Lower lobe of right lung (tissue), 2 donors: ENCODE data around the gene FRMPD2. TPM values are rescaled to one million over a fixed set of nuclear protein-coding genes. Genes with fewer than 3 reads are reported as not detected.

Source experiments
- ATAC-seq, 2 donors: fragments of 200-7000 bp; cut with Tn5 transposase; one replicate each; pipeline ENCODE4 v1.9.1; 2020 to 2022; ENCODE audit warnings: mild to moderate bottlenecking in 2 of 2, moderate library complexity in 2 of 2
- DNase-seq: peaks from one replicate; pipeline ENCODE4 v3.0.0-alpha.2; 2020
- H3K27ac ChIP-seq: fragments of 200-600 bp; one replicate; pipeline ENCODE4 v1.8.0; 2022
- H3K27me3 ChIP-seq: fragments of 200-600 bp; one replicate; pipeline ENCODE4 v1.8.0; 2022; ENCODE audit warnings: low read depth
- H3K36me3 ChIP-seq: fragments of 200-600 bp; one replicate; pipeline ENCODE4 v1.8.0; 2022; ENCODE audit warnings: mild to moderate bottlenecking
- H3K4me1 ChIP-seq: fragments of 200-600 bp; one replicate; pipeline ENCODE4 v1.8.0; 2022
- H3K4me3 ChIP-seq: fragments of 200-600 bp; one replicate; pipeline ENCODE4 v1.8.0; 2022; ENCODE audit warnings: mild to moderate bottlenecking
- H3K9me3 ChIP-seq: fragments of 200-600 bp; one replicate; pipeline ENCODE4 v1.8.0; 2022
- CTCF ChIP-seq: fragments of 200-600 bp; IDR thresholded peaks from one replicate; pipeline ENCODE4 v1.8.0; 2022; ENCODE audit warnings: antibody characterized with exemption, mild to moderate bottlenecking
- intact Hi-C: fragments of 100-400 bp; cut with DNase I; formaldehyde crosslinking; loops from one replicate; pipeline ENCODE4 v1.11.0; 2022
- total RNA-seq: library from RNA; stranded (reverse); fragmentation: NEBNext Ultra II Directional; extraction: Animal tissue kit (Norgen Biotek cat#: 25700); gene quantifications from one replicate; pipeline ENCODE4 v1.2.1, GENCODE V29; 2021
- donor health status: DM: no; HTN: yes; CAD: no; lungs with severe emphysema.

FRMPD2 gene
- total RNA-seq, 1 donor from 2014 or later, result 5.3 TPM

- ATAC-seq (peak in 1 of 2 donors; percentile 10), DNase-seq (no peak)
- no peak overlapping the region for H3K27ac ChIP-seq
- no peak overlapping the region for H3K4me3 ChIP-seq
- intact Hi-C loops, result no loop called here
- no peaks in the 10 kb centered on the region for H3K9me3 ChIP-seq
- no peaks in the 10 kb centered on the region for H3K4me1 ChIP-seq
- H3K27me3 ChIP-seq, result no peaks in the 10 kb centered on the region
- no peaks in the 10 kb centered on the region for H3K36me3 ChIP-seq
- TF ChIP-seq CTCF, result no peak
Measured at GRCh38 chr10:48235501-48235900, 39.0 kb downstream of the FRMPD2 start.

- intact Hi-C loops, result no loop called here
- no peaks in the 10 kb centered on the region for H3K9me3 ChIP-seq
- no peaks in the 10 kb centered on the region for H3K27me3 ChIP-seq
- no peaks in the 10 kb centered on the region for H3K4me1 ChIP-seq
- DNase-seq, result no peak
- H3K27ac ChIP-seq, result no peak overlapping the region
- H3K4me3 ChIP-seq, result no peak overlapping the region
- no peaks in the 10 kb centered on the region for H3K36me3 ChIP-seq
- TF ChIP-seq CTCF, result no peak
- ATAC-seq, result no peak
Measured at GRCh38 chr10:48234787-48235186, 39.7 kb downstream of the FRMPD2 start.

- no peak for ATAC-seq
- H3K36me3 ChIP-seq, result no peaks in the 10 kb centered on the region
- H3K9me3 ChIP-seq, result no peaks in the 10 kb centered on the region
- DNase-seq, result no peak
- no peaks in the 10 kb centered on the region for H3K27me3 ChIP-seq
- H3K4me3 ChIP-seq, result no peak overlapping the region
- H3K4me1 ChIP-seq, result no peaks in the 10 kb centered on the region
- no peak overlapping the region for H3K27ac ChIP-seq
- intact Hi-C loops, result no loop called here
- TF ChIP-seq CTCF, result no peak
Measured at GRCh38 chr10:48234295-48234694, 40.2 kb downstream of the FRMPD2 start.

- Histone ChIP-seq H3K9me3 (no peaks in the 10 kb centered on the region), H3K27ac (no peak overlapping the region), H3K36me3 (no peaks in the 10 kb centered on the region), H3K4me3 (no peak overlapping the region), H3K27me3 (no peaks in the 10 kb centered on the region), H3K4me1 (no peaks in the 10 kb centered on the region)
- DNase-seq, result no peak
- TF ChIP-seq CTCF, result no peak
- no peak for ATAC-seq
- intact Hi-C loops, result no loop called here
Measured at GRCh38 chr10:48233559-48234005, 40.9 kb downstream of the FRMPD2 start.

GRCh38 chr10:48232717-48233447, 41.6 kb downstream of the FRMPD2 start:
- intact Hi-C loops, result no loop called here
- ATAC-seq, result no peak

More at GRCh38 chr10:48232717-48233447, 41.6 kb downstream of the FRMPD2 start:
- Histone ChIP-seq H3K36me3 (no peaks in the 10 kb centered on the region), H3K4me3 (no peak overlapping the region), H3K9me3 (no peaks in the 10 kb centered on the region), H3K27ac (no peak overlapping the region), H3K27me3 (no peaks in the 10 kb centered on the region), H3K4me1 (no peaks in the 10 kb centered on the region)
- TF ChIP-seq CTCF, result no peak
- no peak for DNase-seq
